ENCODE results near the gene TENM4.

Gene TENM4

GRCh38 chr11:79157738-79158137 is 283.1 kb downstream of the TENM4 start:
- in situ Hi-C loops (cut with MboI; ENCODE audit: low pct_unique_long_range_greater_than_20kb, low sequenced_read_pairs, unreplicated experiment) = no loop called here
- no peak for TF ChIP-seq CTCF (IDR thresholded peaks at IDR 0.05; ENCODE audit: extremely low read depth, insufficient read depth, missing control alignments)
- no peak for DNase-seq (ENCODE audit: low spot score)

- in situ Hi-C loops (cut with MboI; ENCODE audit: low pct_unique_long_range_greater_than_20kb, low sequenced_read_pairs, unreplicated experiment) = no loop called here
- DNase-seq (ENCODE audit: low spot score) = no peak
- TF ChIP-seq CTCF (IDR thresholded peaks at IDR 0.05; ENCODE audit: extremely low read depth, insufficient read depth, missing control alignments) = no peak
These were observed 284.8 kb downstream of the TENM4 start for GRCh38 chr11:79156031-79156430.

GRCh38 chr11:79155237-79155636 is 285.6 kb downstream of the TENM4 start:
- in situ Hi-C loops (cut with MboI; ENCODE audit: low pct_unique_long_range_greater_than_20kb, low sequenced_read_pairs, unreplicated experiment) = no loop called here
- no peak for DNase-seq (ENCODE audit: low spot score)
- TF ChIP-seq CTCF (IDR thresholded peaks at IDR 0.05; ENCODE audit: extremely low read depth, insufficient read depth, missing control alignments) = no peak

GRCh38 chr11:79152511-79152910 is 288.3 kb downstream of the TENM4 start:
- no peak for TF ChIP-seq CTCF (IDR thresholded peaks at IDR 0.05; ENCODE audit: extremely low read depth, insufficient read depth, missing control alignments)
- in situ Hi-C loops (cut with MboI; ENCODE audit: low pct_unique_long_range_greater_than_20kb, low sequenced_read_pairs, unreplicated experiment) = no loop called here
- DNase-seq (ENCODE audit: low spot score) = no peak

GRCh38 chr11:79151396-79151795 is 289.4 kb downstream of the TENM4 start:
- in situ Hi-C loops (cut with MboI; ENCODE audit: low pct_unique_long_range_greater_than_20kb, low sequenced_read_pairs, unreplicated experiment) = no loop called here
- TF ChIP-seq CTCF (IDR thresholded peaks at IDR 0.05; ENCODE audit: extremely low read depth, insufficient read depth, missing control alignments) = no peak
- DNase-seq (ENCODE audit: low spot score) = no peak

GRCh38 chr11:79150966-79151365 is 289.9 kb downstream of the TENM4 start:
- no peak for DNase-seq (ENCODE audit: low spot score)
- in situ Hi-C loops (cut with MboI; ENCODE audit: low pct_unique_long_range_greater_than_20kb, low sequenced_read_pairs, unreplicated experiment) = no loop called here
- TF ChIP-seq CTCF (IDR thresholded peaks at IDR 0.05; ENCODE audit: extremely low read depth, insufficient read depth, missing control alignments) = no peak

- in situ Hi-C loops (cut with MboI; ENCODE audit: low pct_unique_long_range_greater_than_20kb, low sequenced_read_pairs, unreplicated experiment) = no loop called here
- TF ChIP-seq CTCF (IDR thresholded peaks at IDR 0.05; ENCODE audit: extremely low read depth, insufficient read depth, missing control alignments) = no peak
- no peak for DNase-seq (ENCODE audit: low spot score)
These were observed 290.5 kb downstream of the TENM4 start for GRCh38 chr11:79150320-79150719.
